Measurements from ENCODE around the gene SYNPO2.

DNA sequence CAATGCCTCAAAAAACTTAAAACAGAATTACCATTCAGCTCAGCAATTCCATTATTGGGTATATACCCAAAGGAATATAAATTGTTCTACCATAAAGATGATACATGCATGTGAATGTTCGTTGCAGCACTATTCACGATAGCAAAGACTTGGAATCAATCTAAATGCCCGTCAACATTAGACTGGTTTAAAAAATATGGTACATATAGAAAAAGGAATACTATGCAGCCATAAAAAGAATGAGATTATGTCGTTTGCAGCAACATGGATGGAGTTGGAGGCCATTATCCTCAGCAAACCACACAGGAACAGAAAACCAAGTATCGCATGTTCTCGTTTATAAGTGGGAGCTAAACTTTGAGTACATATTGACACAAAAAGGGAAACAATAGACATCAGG, 10.9 kb upstream of the SYNPO2 start:
- TF ChIP-seq, protein P1, sequence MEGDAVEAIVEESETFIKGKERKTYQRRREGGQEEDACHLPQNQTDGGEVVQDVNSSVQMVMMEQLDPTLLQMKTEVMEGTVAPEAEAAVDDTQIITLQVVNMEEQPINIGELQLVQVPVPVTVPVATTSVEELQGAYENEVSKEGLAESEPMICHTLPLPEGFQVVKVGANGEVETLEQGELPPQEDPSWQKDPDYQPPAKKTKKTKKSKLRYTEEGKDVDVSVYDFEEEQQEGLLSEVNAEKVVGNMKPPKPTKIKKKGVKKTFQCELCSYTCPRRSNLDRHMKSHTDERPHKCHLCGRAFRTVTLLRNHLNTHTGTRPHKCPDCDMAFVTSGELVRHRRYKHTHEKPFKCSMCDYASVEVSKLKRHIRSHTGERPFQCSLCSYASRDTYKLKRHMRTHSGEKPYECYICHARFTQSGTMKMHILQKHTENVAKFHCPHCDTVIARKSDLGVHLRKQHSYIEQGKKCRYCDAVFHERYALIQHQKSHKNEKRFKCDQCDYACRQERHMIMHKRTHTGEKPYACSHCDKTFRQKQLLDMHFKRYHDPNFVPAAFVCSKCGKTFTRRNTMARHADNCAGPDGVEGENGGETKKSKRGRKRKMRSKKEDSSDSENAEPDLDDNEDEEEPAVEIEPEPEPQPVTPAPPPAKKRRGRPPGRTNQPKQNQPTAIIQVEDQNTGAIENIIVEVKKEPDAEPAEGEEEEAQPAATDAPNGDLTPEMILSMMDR (conservative IDR thresholded peaks at IDR 0.05 in 1 of 2, IDR thresholded peaks at IDR 0.05 in 1 of 2; ENCODE audit: low read depth in 1 of 2, low read length in 2 of 2), result no peak
- no peak for TF ChIP-seq EZH2 (IDR thresholded peaks at IDR 0.05; ENCODE audit: low read length, missing control alignments)

All from fibroblast of lung (primary cell).